Mucosa of rectum (tissue), 2 donors: ENCODE measurements around the gene RNF224.

Experiments
- H3K27ac ChIP-seq, 2 donors: one replicate each; pipeline ENCODE4 v1.7.0; 2013; ENCODE audit warnings: inconsistent platforms in 2 of 2, low read depth in 2 of 2, low read length in 2 of 2
- H3K27me3 ChIP-seq, 2 donors: one replicate each; pipeline ENCODE4 v1.7.0; 2013; ENCODE audit warnings: low read length in 2 of 2; ENCODE audit not compliant: control insufficient read depth in 2 of 2, insufficient read depth in 2 of 2
- H3K36me3 ChIP-seq, 2 donors: one replicate each; pipeline ENCODE4 v1.7.0; 2013; ENCODE audit warnings: low read length in 2 of 2; ENCODE audit not compliant: control insufficient read depth in 2 of 2, insufficient read depth in 2 of 2
- H3K4me1 ChIP-seq, 2 donors: one replicate each; pipeline ENCODE4 v1.7.0; 2013; ENCODE audit warnings: low read length in 2 of 2, mild to moderate bottlenecking in 1 of 2; ENCODE audit not compliant: control insufficient read depth in 2 of 2, insufficient read depth in 2 of 2
- H3K4me3 ChIP-seq, 2 donors: one replicate each; pipeline ENCODE4 v1.7.0; 2013; ENCODE audit warnings: low read length in 2 of 2
- H3K9ac ChIP-seq, 2 donors: one replicate each; pipeline ENCODE4 v1.7.0; 2013; ENCODE audit warnings: low read length in 2 of 2, low read depth in 1 of 2, mild to moderate bottlenecking in 1 of 2
- H3K9me3 ChIP-seq, 2 donors: one replicate each; pipeline ENCODE4 v1.7.0; 2013; ENCODE audit warnings: low read length in 2 of 2; ENCODE audit not compliant: control insufficient read depth in 2 of 2
- donor health status: healthy.
- donor health status: Normal muscosa, but diverticular disease.

The RNF224 gene

GRCh38 chr9:137227054-137227852, at the start of gene RNF224:
TSS of gene RNF224 (plus strand) at chr9:137227502. CDS start at chr9:137228336, 834 bp downstream.
- peak within 1 kb of the TSS in 1 of 2 donors; percentile 0 for H3K4me3 ChIP-seq
- peaks cover 6 to 27% of the 10 kb centered on the region in 2 donors for H3K27me3 ChIP-seq
- H3K4me1 ChIP-seq, result peaks cover 32 to 48% of the 10 kb centered on the region in 2 donors

GRCh38 chr9:137178201-137178938, 48.9 kb upstream of the RNF224 start:
- peaks cover 5 to 7% of the 10 kb centered on the region in 2 donors for H3K27me3 ChIP-seq
- no peaks in the 10 kb centered on the region for H3K9me3 ChIP-seq
- H3K27ac ChIP-seq, result no peak overlapping the region
- no peak overlapping the region for H3K4me3 ChIP-seq
- no peak overlapping the region for H3K9ac ChIP-seq
- peaks cover 37 to 41% of the 10 kb centered on the region in 2 donors for H3K36me3 ChIP-seq
- H3K4me1 ChIP-seq, result peaks cover 6 to 29% of the 10 kb centered on the region in 2 donors

More at GRCh38 chr9:137227054-137227852, at the start of gene RNF224:
- H3K36me3 ChIP-seq, result no peaks in the 10 kb centered on the region
- H3K9ac ChIP-seq, result peak within 1 kb of the TSS in 1 of 2 donors; percentile 4
- H3K9me3 ChIP-seq, result no peaks in the 10 kb centered on the region
- no peak within 1 kb of the TSS for H3K27ac ChIP-seq

- peaks cover 2% of the 10 kb centered on the region in 2 donors for H3K27me3 ChIP-seq
- no peak overlapping the region for H3K4me3 ChIP-seq
- no peaks in the 10 kb centered on the region for H3K9me3 ChIP-seq
- H3K36me3 ChIP-seq, result peaks cover 42 to 49% of the 10 kb centered on the region in 2 donors
- H3K27ac ChIP-seq, result no peak overlapping the region
- H3K9ac ChIP-seq, result no peak overlapping the region
- H3K4me1 ChIP-seq, result peaks cover 4 to 25% of the 10 kb centered on the region in 2 donors
Measured at GRCh38 chr9:137178939-137179630, 48.2 kb upstream of the RNF224 start.

- H3K36me3 ChIP-seq, result peaks cover 48 to 51% of the 10 kb centered on the region in 2 donors
Measured at GRCh38 chr9:137179761-137180160, 47.5 kb upstream of the RNF224 start.

GRCh38 chr9:137180491-137180890, 46.8 kb upstream of the RNF224 start:
- peaks cover 50 to 54% of the 10 kb centered on the region in 2 donors for H3K36me3 ChIP-seq
- H3K9me3 ChIP-seq, result no peaks in the 10 kb centered on the region
- H3K27ac ChIP-seq, result no peak overlapping the region
- no peaks in the 10 kb centered on the region for H3K27me3 ChIP-seq
- H3K4me1 ChIP-seq, result peaks cover 0 to 17% of the 10 kb centered on the region in 2 donors
- H3K4me3 ChIP-seq, result no peak overlapping the region
- no peak overlapping the region for H3K9ac ChIP-seq

More at GRCh38 chr9:137179761-137180160, 47.5 kb upstream of the RNF224 start:
- Histone ChIP-seq H3K27me3 (no peaks in the 10 kb centered on the region), H3K4me3 (no peak overlapping the region), H3K27ac (no peak overlapping the region), H3K9me3 (no peaks in the 10 kb centered on the region), H3K9ac (no peak overlapping the region), H3K4me1 (peaks cover 3 to 20% of the 10 kb centered on the region in 2 donors)

- peaks cover 57 to 64% of the 10 kb centered on the region in 2 donors for H3K36me3 ChIP-seq
- H3K4me3 ChIP-seq, result no peak overlapping the region
- H3K4me1 ChIP-seq, result peaks cover 7 to 11% of the 10 kb centered on the region in 2 donors
- H3K27me3 ChIP-seq, result no peaks in the 10 kb centered on the region
- H3K9ac ChIP-seq, result no peak overlapping the region
- no peak overlapping the region for H3K27ac ChIP-seq
- H3K9me3 ChIP-seq, result no peaks in the 10 kb centered on the region
Measured at GRCh38 chr9:137181680-137182079, 45.6 kb upstream of the RNF224 start.

- H3K4me3 ChIP-seq, result no peak overlapping the region
- no peaks in the 10 kb centered on the region for H3K9me3 ChIP-seq
- peaks cover 57 to 65% of the 10 kb centered on the region in 2 donors for H3K36me3 ChIP-seq
- no peak overlapping the region for H3K27ac ChIP-seq
- peaks cover 16 to 18% of the 10 kb centered on the region in 2 donors for H3K4me1 ChIP-seq
- H3K9ac ChIP-seq, result no peak overlapping the region
- no peaks in the 10 kb centered on the region for H3K27me3 ChIP-seq
Measured at GRCh38 chr9:137182836-137183235, 44.5 kb upstream of the RNF224 start.

- H3K4me3 ChIP-seq, result no peak overlapping the region
- no peaks in the 10 kb centered on the region for H3K9me3 ChIP-seq
- H3K27me3 ChIP-seq, result no peaks in the 10 kb centered on the region
- no peak overlapping the region for H3K27ac ChIP-seq
- H3K36me3 ChIP-seq, result peaks cover 51 to 57% of the 10 kb centered on the region in 2 donors
- H3K4me1 ChIP-seq, result peaks cover 20 to 21% of the 10 kb centered on the region in 2 donors
- H3K9ac ChIP-seq, result no peak overlapping the region
Measured at GRCh38 chr9:137183980-137184595, 43.2 kb upstream of the RNF224 start.

GRCh38 chr9:137184881-137185660, 42.2 kb upstream of the RNF224 start:
- Histone ChIP-seq H3K9ac (no peak overlapping the region), H3K9me3 (no peaks in the 10 kb centered on the region), H3K27me3 (no peaks in the 10 kb centered on the region), H3K36me3 (peaks cover 50 to 52% of the 10 kb centered on the region in 2 donors), H3K4me1 (peaks cover 30 to 31% of the 10 kb centered on the region in 2 donors), H3K4me3 (no peak overlapping the region), H3K27ac (no peak overlapping the region)
